DND-41 (cell line): ENCODE results near the gene PDE4D.

Source experiments
- ATAC-seq: fragments of 200-7000 bp; cut with Tn5 transposase; 3 replicates; pipeline ENCODE4 v1.9.1; 2021; ENCODE audit warnings: low read depth; ENCODE audit not compliant: insufficient read depth
- DNase-seq: peaks from one replicate; pipeline ENCODE4 v3.0.0-alpha.2; 2020
- H2AFZ ChIP-seq: 2 replicates; pipeline ENCODE4 v1.6.0; 2012; ENCODE audit warnings: low read depth, low read length
- H3K27ac ChIP-seq: 2 replicates; pipeline ENCODE4 v1.5.1; 2012; ENCODE audit warnings: low read length, inconsistent platforms
- H3K27me3 ChIP-seq: fragments of 200-600 bp; sonication (generic); 2 replicates; pipeline ENCODE4 v1.6.0; 2012; ENCODE audit warnings: low read length, mild to moderate bottlenecking, inconsistent platforms; ENCODE audit not compliant: insufficient read depth, poor library complexity
- H3K36me3 ChIP-seq: 2 replicates; pipeline ENCODE4 v1.5.1; 2012; ENCODE audit warnings: low read length, inconsistent platforms; ENCODE audit not compliant: insufficient read depth
- H3K4me1 ChIP-seq: 2 replicates; pipeline ENCODE4 v1.5.1; 2012; ENCODE audit warnings: mild to moderate bottlenecking, low read length; ENCODE audit not compliant: insufficient read depth
- H3K4me2 ChIP-seq: 2 replicates; pipeline ENCODE4 v1.6.0; 2012; ENCODE audit warnings: mild to moderate bottlenecking, moderate library complexity, low read length, inconsistent platforms; ENCODE audit not compliant: insufficient read depth
- H3K4me3 ChIP-seq, 2 experiments: fragments of 200-600 bp in 1 of 2; shearing (Covaris generic) in 1 of 2; 2 replicates each; pipeline ENCODE4 v1.5.1; 2012 to 2016; ENCODE audit warnings: inconsistent platforms in 2 of 2, low read length in 2 of 2, mild to moderate bottlenecking in 2 of 2, low read depth in 1 of 2, moderate library complexity in 1 of 2
- H3K79me2 ChIP-seq: 2 replicates; pipeline ENCODE4 v1.6.0; 2012; ENCODE audit warnings: low read length, inconsistent platforms; ENCODE audit not compliant: insufficient read depth
- H3K9ac ChIP-seq: 2 replicates; pipeline ENCODE4 v1.6.0; 2012; ENCODE audit warnings: low read depth, mild to moderate bottlenecking, inconsistent platforms, low read length, moderate library complexity
- H3K9me3 ChIP-seq: 2 replicates; pipeline ENCODE4 v1.5.1; 2012; ENCODE audit warnings: low read length, moderate library complexity, mild to moderate bottlenecking, inconsistent platforms; ENCODE audit not compliant: insufficient read depth, severe bottlenecking
- H4K20me1 ChIP-seq: 2 replicates; pipeline ENCODE4 v1.6.0; 2012; ENCODE audit warnings: low read length; ENCODE audit not compliant: insufficient read depth
- CTCF ChIP-seq: IDR thresholded peaks from 2 replicates; pipeline ENCODE4 v1.5.1; 2012; ENCODE audit warnings: borderline replicate concordance, low read length, moderate library complexity, mild to moderate bottlenecking; ENCODE audit not compliant: poor library complexity, severe bottlenecking; ENCODE audit errors: extremely low read depth
- EZH2 ChIP-seq: IDR thresholded peaks from 3 replicates; pipeline ENCODE4 v1.6.1; 2012; ENCODE audit warnings: borderline replicate concordance, low read depth, mild to moderate bottlenecking, moderate library complexity, low read length, inconsistent platforms; ENCODE audit not compliant: severe bottlenecking

Gene PDE4D

DNA sequence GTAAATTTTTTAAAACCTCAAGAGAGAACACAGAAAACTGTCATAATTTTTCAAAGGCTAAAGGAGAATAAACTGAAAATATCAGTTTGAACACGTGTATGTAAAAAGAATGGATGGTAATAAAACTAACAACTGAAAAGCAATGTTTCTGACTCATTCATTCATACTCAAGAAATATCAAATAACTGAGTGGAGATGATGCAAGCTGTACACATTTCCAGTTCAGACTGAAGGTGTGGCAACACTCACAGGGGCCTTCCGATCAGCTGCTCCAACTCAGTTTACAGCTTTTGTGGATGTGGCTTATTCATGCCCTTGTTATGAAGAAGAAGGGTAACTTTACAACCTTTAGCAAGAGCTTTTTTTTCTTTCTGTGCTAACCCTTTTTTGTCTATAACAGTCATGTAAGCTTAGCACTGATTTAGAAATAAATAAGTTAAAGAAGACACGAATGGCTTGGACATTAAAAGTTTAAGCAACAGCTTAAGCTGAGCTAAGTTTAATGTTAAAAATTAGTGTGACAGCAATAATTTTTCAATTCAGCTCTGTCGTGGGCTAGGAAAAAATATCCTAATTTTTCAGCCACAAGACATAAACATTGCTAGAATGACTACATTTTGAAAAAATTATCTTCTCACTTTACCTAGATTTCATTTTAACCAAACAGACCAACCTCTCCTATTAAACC, 857.1 kb downstream of the PDE4D start:
- Histone ChIP-seq H3K9ac (no peak overlapping the region), H3K9me3 (no peaks in the 10 kb centered on the region), H4K20me1 (no peaks in the 10 kb centered on the region), H3K4me2 (no peak overlapping the region), H3K4me1 (peaks cover 10% of the 10 kb centered on the region), H3K27me3 (no peaks in the 10 kb centered on the region), H2AFZ (no peak overlapping the region), H3K4me3 (no peak overlapping the region), H3K36me3 (no peaks in the 10 kb centered on the region), H3K79me2 (no peaks in the 10 kb centered on the region), H3K27ac (no peak overlapping the region)
- ATAC-seq (no peak), DNase-seq (no peak)
- no peak for TF ChIP-seq CTCF
- TF ChIP-seq EZH2 = no peak

- Histone ChIP-seq H3K9me3 (no peaks in the 10 kb centered on the region), H3K27ac (no peak overlapping the region), H3K36me3 (no peaks in the 10 kb centered on the region), H3K27me3 (no peaks in the 10 kb centered on the region), H3K4me1 (peaks cover 10% of the 10 kb centered on the region), H3K4me2 (no peak overlapping the region), H3K9ac (no peak overlapping the region), H4K20me1 (no peaks in the 10 kb centered on the region), H3K79me2 (no peaks in the 10 kb centered on the region), H2AFZ (no peak overlapping the region), H3K4me3 (no peak overlapping the region)
- no peak for ATAC-seq
- no peak for DNase-seq
- TF ChIP-seq EZH2 (no peak), CTCF (no peak)
These were observed 857.8 kb downstream of the PDE4D start for GRCh38 chr5:59035681-59036080.

- ATAC-seq (peak; percentile 47; the same call in 2 of the 3 replicates), DNase-seq (no peak)
- TF ChIP-seq CTCF (peak; percentile 47), EZH2 (no peak)
- H3K4me3 ChIP-seq = no peak overlapping the region
- H3K27me3 ChIP-seq = no peaks in the 10 kb centered on the region
- H3K9ac ChIP-seq = no peak overlapping the region
- no peaks in the 10 kb centered on the region for H3K9me3 ChIP-seq
- H2AFZ ChIP-seq = no peak overlapping the region; the same call in 1 of the 2 replicates
- H3K4me2 ChIP-seq = no peak overlapping the region
- peaks cover 7% of the 10 kb centered on the region for H3K4me1 ChIP-seq
- H3K36me3 ChIP-seq = no peaks in the 10 kb centered on the region
- no peak overlapping the region for H3K27ac ChIP-seq
- H3K79me2 ChIP-seq = no peaks in the 10 kb centered on the region
- H4K20me1 ChIP-seq = no peaks in the 10 kb centered on the region
These were observed 858.9 kb downstream of the PDE4D start for GRCh38 chr5:59034498-59035186.
